ENCODE results near the gene S1PR1. TPM values are rescaled to one million over a fixed set of nuclear protein-coding genes. Genes with fewer than 3 reads are reported as not detected.

Gene S1PR1
- total RNA-seq, 1 experiment from 2014 or later = 0.24 TPM

GRCh38 chr1:101239095-101240040 is 2.5 kb downstream of the S1PR1 start:
- Histone ChIP-seq H4K5ac (ENCODE audit: insufficient read length, low read depth, low read length) (no peak overlapping the region), H2AFZ (ENCODE audit: low read length) (no peak overlapping the region), H3K23ac (ENCODE audit: insufficient read length, low read depth, low read length) (no peak overlapping the region), H2BK15ac (ENCODE audit: low read depth, low read length) (no peak overlapping the region), H3K27me3 (ENCODE audit: insufficient read depth, low read length) (peaks cover 14% of the 10 kb centered on the region; the same call in 1 of the 2 replicates), H4K8ac (replicated peaks; ENCODE audit: insufficient read length, low read depth, low read length) (no peak overlapping the region), H2BK20ac (ENCODE audit: low read depth, low read length, poor library complexity, severe bottlenecking) (no peak overlapping the region), H2BK12ac (ENCODE audit: insufficient read length, low read depth, low read length) (no peak overlapping the region), H3K9ac (ENCODE audit: extremely low read depth, insufficient read length, low read length) (no peak overlapping the region), H3K4me2 (ENCODE audit: insufficient read depth, insufficient read length, low read length) (no peak overlapping the region), H3K23me2 (ENCODE audit: insufficient read length, low read depth, low read length, poor library complexity, severe bottlenecking) (peaks cover 27% of the 10 kb centered on the region), H3K27ac (ENCODE audit: insufficient read length, low read depth, low read length) (no peak overlapping the region), H3K4me1 (ENCODE audit: insufficient read depth, low read length) (peaks cover 2% of the 10 kb centered on the region; the same call in 1 of the 2 replicates), H3K4ac (ENCODE audit: low read depth, low read length) (no peak overlapping the region), H3K56ac (ENCODE audit: insufficient read length, low read depth, low read length) (no peak overlapping the region), H4K91ac (ENCODE audit: insufficient read length, low read depth, low read length) (no peak overlapping the region), H3K18ac (ENCODE audit: insufficient read length, low read depth, low read length) (no peak overlapping the region), H2BK120ac (ENCODE audit: low read depth, low read length, poor library complexity, severe bottlenecking) (no peak overlapping the region), H3K79me2 (ENCODE audit: insufficient read depth, low read length) (no peaks in the 10 kb centered on the region), H4K20me1 (ENCODE audit: control insufficient read depth, insufficient read depth, insufficient read length) (no peaks in the 10 kb centered on the region), H3K9me3 (ENCODE audit: control insufficient read depth, low read depth, low read length) (no peaks in the 10 kb centered on the region), H2BK5ac (ENCODE audit: insufficient read length, low read length) (no peak overlapping the region), H2AK5ac (ENCODE audit: insufficient read length, low read length) (no peak overlapping the region), H3K14ac (ENCODE audit: insufficient read depth, low read length) (no peak overlapping the region), H3T11ph (ENCODE audit: low read length) (no peak overlapping the region), H3K79me1 (ENCODE audit: insufficient read depth, low read depth, low read length, poor library complexity, severe bottlenecking) (no peaks in the 10 kb centered on the region)
- DNase-seq = no peak
- Mint-ChIP-seq H3K36me3 (ENCODE audit: insufficient read depth in 1 of 3, low read depth in 3 of 3) (peaks cover 0 to 11% (median 5%) of the 10 kb centered on the region in 3 experiments; a peak in 5 of 7 replicates), H3K4me3 (no peak overlapping the region; a peak in 1 of 5 replicates), H3K9me3 (no peaks in the 10 kb centered on the region), H3K27ac (no peak overlapping the region; a peak in 1 of 7 replicates), H3K4me1 (peaks cover 24 to 29% of the 10 kb centered on the region in 2 experiments), H3K27me3 (ENCODE audit: low read depth) (peaks cover 53% of the 10 kb centered on the region)
- TF ChIP-seq CTCF (conservative IDR thresholded peaks at IDR 0.05) = peak; percentile 9; the same call in 1 of the 3 replicates
- WGBS (ENCODE audit: extremely low coverage, insufficient read length, low lambda C conversion rate) = no CpG with 5 or more reads among the region's 42 CpGs

Measured in H9 (cell line).